ENCODE results near the gene DPYSL4.

- no peak for TF ChIP-seq EZH2phosphoT487 (IDR thresholded peaks at IDR 0.05; ENCODE audit: insufficient read depth, low read depth)
- TF ChIP-seq EZH2 (IDR thresholded peaks at IDR 0.05; ENCODE audit: insufficient read depth, poor library complexity, severe bottlenecking) = no peak
Observed at GRCh38 chr10:132247943-132248342, 61.2 kb downstream of the DPYSL4 start.

Measured in GM23248 (cell line).